PC-9 (cell line): ENCODE results near the gene ZNF75A. TPM values are rescaled to one million over a fixed set of nuclear protein-coding genes. Genes with fewer than 3 reads are reported as not detected.

Source experiments
- BruUV-seq: library from RNA; stranded (reverse); fragments of 400-500 nt; replicated peaks from 2 replicates; lab custom pipeline; 2021; lab: Mats Ljungman, UMichigan
- CTCF ChIA-PET: fragments of 300-600 bp; sonication (Branson Sonifier 250); formaldehyde crosslinking; loops from one replicate; lab custom pipeline; 2022; ENCODE audit warnings: antibody characterized with exemption; lab: Charles Lee
- POLR2A ChIA-PET: fragments of 300-600 bp; sonication (Branson Sonifier 250); formaldehyde crosslinking; loops from one replicate; lab custom pipeline; 2022; ENCODE audit warnings: antibody characterized with exemption; ENCODE audit not compliant: unreplicated experiment; lab: Charles Lee
- DNase-seq, 2 experiments: peaks; one replicate each; pipeline versions ENCODE4 v3.0.0 to v3.0.0-alpha.2; 2015 to 2022; ENCODE audit warnings: mixed read lengths in 1 of 2
- H2AFZ ChIP-seq: fragments of 200-600 bp; sonication (generic); 2 replicates; pipeline ENCODE4 v1.8.1; 2017; ENCODE audit warnings: antibody characterized with exemption
- H3F3A ChIP-seq: fragments of 200-600 bp; sonication (generic); 2 replicates; pipeline ENCODE4 v1.8.1; 2017; ENCODE audit warnings: antibody characterized with exemption, mild to moderate bottlenecking, low read depth; ENCODE audit not compliant: insufficient read depth
- H3K27ac ChIP-seq: fragments of 200-600 bp; sonication (generic); 2 replicates; pipeline ENCODE4 v1.6.1; 2016; ENCODE audit warnings: mixed run types
- H3K27me3 ChIP-seq: fragments of 200-600 bp; sonication (generic); 2 replicates; pipeline ENCODE4 v1.6.1; 2016; ENCODE audit warnings: low read depth, mixed run types; ENCODE audit not compliant: insufficient read depth
- H3K36me3 ChIP-seq: fragments of 200-600 bp; sonication (generic); 2 replicates; pipeline ENCODE4 v1.6.1; 2016; ENCODE audit warnings: low read depth, mixed run types
- H3K4me1 ChIP-seq: fragments of 200-600 bp; sonication (generic); replicated peaks from 2 replicates; pipeline ENCODE4 v1.6.1; 2016; ENCODE audit warnings: mixed run types; ENCODE audit not compliant: insufficient read depth
- H3K4me2 ChIP-seq: fragments of 200-600 bp; sonication (generic); 2 replicates; pipeline ENCODE4 v1.6.1; 2017; ENCODE audit warnings: mixed run types
- H3K4me3 ChIP-seq: fragments of 200-600 bp; sonication (generic); 2 replicates; pipeline ENCODE4 v1.6.1; 2016; ENCODE audit warnings: mixed run types
- H3K79me2 ChIP-seq: fragments of 200-600 bp; sonication (generic); 2 replicates; pipeline ENCODE4 v1.6.1; 2017; ENCODE audit warnings: low read depth, mixed run types
- H3K9me2 ChIP-seq: fragments of 200-600 bp; sonication (generic); 2 replicates; pipeline ENCODE4 v1.8.1; 2017; ENCODE audit warnings: mild to moderate bottlenecking; ENCODE audit not compliant: insufficient read depth
- H3K9me3 ChIP-seq: fragments of 200-600 bp; sonication (generic); 2 replicates; pipeline ENCODE4 v1.8.1; 2016; ENCODE audit warnings: low read depth; ENCODE audit not compliant: insufficient read depth
- H4K20me1 ChIP-seq: fragments of 200-600 bp; sonication (generic); 2 replicates; pipeline ENCODE4 v1.8.1; 2017; ENCODE audit not compliant: insufficient read depth
- CTCF ChIP-seq: fragments of 200-600 bp; sonication (generic); conservative IDR thresholded peaks from 2 replicates; pipeline ENCODE4 v1.6.1; 2017; ENCODE audit warnings: mixed run types, antibody characterized with exemption, mild to moderate bottlenecking, moderate library complexity
- EZH2 ChIP-seq: fragments of 200-600 bp; sonication (generic); IDR thresholded peaks from 2 replicates; pipeline ENCODE4 v1.8.0; 2017; ENCODE audit warnings: antibody characterized with exemption, low read depth
- intact Hi-C: fragments of 100-400 bp; cut with micrococcal nuclease; formaldehyde crosslinking; loops from one replicate; pipeline ENCODE4 v1.10.0; 2022; ENCODE audit not compliant: unreplicated experiment
- total RNA-seq: library from RNA; stranded (reverse); gene quantifications from 2 replicates; pipeline ENCODE4 v1.2.3, GENCODE V29; 2021

Gene ZNF75A
- total RNA-seq, 1 experiment from 2014 or later, result 35.2 TPM

GRCh38 chr16:3274490-3274889, 30.8 kb upstream of the ZNF75A start:
- H3K4me1 ChIP-seq, result no peaks in the 10 kb centered on the region
- H4K20me1 ChIP-seq, result no peaks in the 10 kb centered on the region
- no peaks in the 10 kb centered on the region; the same call in 1 of the 2 replicates for H3K27me3 ChIP-seq
- TF ChIP-seq EZH2 (no peak), CTCF (no peak)
- BruUV-seq, result no TSS peak
- DNase-seq, result peak in 1 of 2 experiments; percentile 37
- CTCF ChIA-PET, result no interaction called here
- no peaks in the 10 kb centered on the region for H3K9me3 ChIP-seq
- no peaks in the 10 kb centered on the region for H3K36me3 ChIP-seq
- POLR2A ChIA-PET, result no interaction called here
- no peaks in the 10 kb centered on the region for H3K79me2 ChIP-seq
- H2AFZ ChIP-seq, result no peak overlapping the region
- no peaks in the 10 kb centered on the region for H3F3A ChIP-seq
- no peak overlapping the region for H3K27ac ChIP-seq
- H3K9me2 ChIP-seq, result no peaks in the 10 kb centered on the region
- no peak overlapping the region for H3K4me2 ChIP-seq
- H3K4me3 ChIP-seq, result no peak overlapping the region
- intact Hi-C loops, result no loop called here

GRCh38 chr16:3274947-3275346, 30.4 kb upstream of the ZNF75A start:
- Histone ChIP-seq H3K4me2 (no peak overlapping the region), H3K9me2 (no peaks in the 10 kb centered on the region), H3K27me3 (no peaks in the 10 kb centered on the region; the same call in 1 of the 2 replicates), H3K79me2 (no peaks in the 10 kb centered on the region), H3K9me3 (no peaks in the 10 kb centered on the region), H3K4me1 (no peaks in the 10 kb centered on the region), H3K27ac (no peak overlapping the region), H3F3A (no peaks in the 10 kb centered on the region), H4K20me1 (no peaks in the 10 kb centered on the region), H3K4me3 (no peak overlapping the region), H2AFZ (no peak overlapping the region), H3K36me3 (no peaks in the 10 kb centered on the region)
- ChIA-PET CTCF (no interaction called here), POLR2A (no interaction called here)
- no TSS peak for BruUV-seq
- no peak for DNase-seq
- no peak for TF ChIP-seq CTCF
- no peak for TF ChIP-seq EZH2
- intact Hi-C loops, result no loop called here

- DNase-seq, result no peak
- Histone ChIP-seq H3K9me2 (no peaks in the 10 kb centered on the region), H2AFZ (no peak overlapping the region), H3K36me3 (no peaks in the 10 kb centered on the region), H3K9me3 (no peaks in the 10 kb centered on the region), H3K4me2 (no peak overlapping the region), H3K27me3 (no peaks in the 10 kb centered on the region; the same call in 1 of the 2 replicates), H3K4me1 (peaks cover 5% of the 10 kb centered on the region; the same call in 1 of the 2 replicates), H3K79me2 (no peaks in the 10 kb centered on the region), H4K20me1 (no peaks in the 10 kb centered on the region), H3K27ac (no peak overlapping the region), H3F3A (peaks cover 7% of the 10 kb centered on the region; the same call in 1 of the 2 replicates), H3K4me3 (no peak overlapping the region)
- intact Hi-C loops, result no loop called here
- CTCF ChIA-PET, result no interaction called here
- no TSS peak for BruUV-seq
- TF ChIP-seq EZH2, result no peak
- TF ChIP-seq CTCF, result no peak
- POLR2A ChIA-PET, result no interaction called here
These were observed 28.6 kb upstream of the ZNF75A start for GRCh38 chr16:3276679-3277078.
